ENCODE results near the gene TLR9.
"Not testable (repeated sequence)": the region's sequence is repeated elsewhere in the genome, so short reads cannot be mapped to it uniquely, and the experiment has no call there.

Gene TLR9

GRCh38 chr3:52225452-52226228 is at the start of gene TLR9:
Gene TLR9 (minus strand): TSS chr3:52225645. CDS start chr3:52225529, 116 bp downstream.
- DNase-seq (ENCODE audit: low read depth, low spot score): no peak

- DNase-seq (ENCODE audit: low read depth, low spot score): not testable (repeated sequence)
Measured at GRCh38 chr3:52274781-52275180, 49.3 kb upstream of the TLR9 start.

- no peak for DNase-seq (ENCODE audit: low read depth, low spot score)
Measured at GRCh38 chr3:52272831-52273230, 47.4 kb upstream of the TLR9 start.

GRCh38 chr3:52272172-52272571 is 46.7 kb upstream of the TLR9 start:
- not testable (repeated sequence) for DNase-seq (ENCODE audit: low read depth, low spot score)

- no peak for DNase-seq (ENCODE audit: low read depth, low spot score)
Measured at GRCh38 chr3:52270252-52270754, 44.9 kb upstream of the TLR9 start.

- DNase-seq (ENCODE audit: low read depth, low spot score): no peak
Measured at GRCh38 chr3:52269776-52270175, 44.3 kb upstream of the TLR9 start.

- DNase-seq (ENCODE audit: low read depth, low spot score): no peak
Measured at GRCh38 chr3:52268036-52268435, 42.6 kb upstream of the TLR9 start.

GRCh38 chr3:52265387-52265786 is 39.9 kb upstream of the TLR9 start:
- no peak for DNase-seq (ENCODE audit: low read depth, low spot score)

GRCh38 chr3:52262447-52262846 is 37.0 kb upstream of the TLR9 start:
- no peak for DNase-seq (ENCODE audit: low read depth, low spot score)

- no peak for DNase-seq (ENCODE audit: low read depth, low spot score)
Measured at GRCh38 chr3:52259448-52259847, 34.0 kb upstream of the TLR9 start.

- no peak for DNase-seq (ENCODE audit: low read depth, low spot score)
Measured at GRCh38 chr3:52259035-52259434, 33.6 kb upstream of the TLR9 start.

GRCh38 chr3:52257911-52258310 is 32.5 kb upstream of the TLR9 start:
- no peak for DNase-seq (ENCODE audit: low read depth, low spot score)

- no peak for DNase-seq (ENCODE audit: low read depth, low spot score)
Measured at GRCh38 chr3:52256622-52257021, 31.2 kb upstream of the TLR9 start.

- DNase-seq (ENCODE audit: low read depth, low spot score): no peak
Measured at GRCh38 chr3:52256159-52256558, 30.7 kb upstream of the TLR9 start.

GRCh38 chr3:52254608-52255007 is 29.2 kb upstream of the TLR9 start:
- DNase-seq (ENCODE audit: low read depth, low spot score): no peak

GRCh38 chr3:52253314-52254304 is 28.2 kb upstream of the TLR9 start:
- DNase-seq (ENCODE audit: low read depth, low spot score): peak; percentile 69

- DNase-seq (ENCODE audit: low read depth, low spot score): no peak
Measured at GRCh38 chr3:52250122-52250521, 24.7 kb upstream of the TLR9 start.

- DNase-seq (ENCODE audit: low read depth, low spot score): no peak
Measured at GRCh38 chr3:52249683-52250082, 24.2 kb upstream of the TLR9 start.

- DNase-seq (ENCODE audit: low read depth, low spot score): no peak
Measured at GRCh38 chr3:52248816-52249547, 23.5 kb upstream of the TLR9 start.

- DNase-seq (ENCODE audit: low read depth, low spot score): no peak
Measured at GRCh38 chr3:52248165-52248541, 22.7 kb upstream of the TLR9 start.

GRCh38 chr3:52247409-52248164 is 22.1 kb upstream of the TLR9 start:
- DNase-seq (ENCODE audit: low read depth, low spot score): no peak

All from activated CD4-positive, CD25-positive, alpha-beta regulatory T cell treated with anti-CD3 and anti-CD28 coated beads, Interleukin-2, amount 50 U/mL, for 16 hours (primary cell).